HG03280 (cell line): Measurements from ENCODE around the gene KAT6B.

Experiments used
- ATAC-seq: cut with Tn5 transposase; IDR thresholded peaks from one replicate; pipeline ENCODE4 v1.9.1; 2021; ENCODE audit warnings: mild to moderate bottlenecking, moderate library complexity; ENCODE audit not compliant: unreplicated experiment

Gene KAT6B

GRCh38 chr10:74977913-74978847 lies 151.8 kb downstream of the KAT6B start:
- ATAC-seq = peak; percentile 87

GRCh38 chr10:74981831-74982633 lies 155.6 kb downstream of the KAT6B start:
- ATAC-seq = no peak

- ATAC-seq = no peak
These were observed 156.2 kb downstream of the KAT6B start for GRCh38 chr10:74982634-74982982.

- ATAC-seq = no peak
These were observed 157.0 kb downstream of the KAT6B start for GRCh38 chr10:74983383-74983782.

- no peak for ATAC-seq
These were observed 161.1 kb downstream of the KAT6B start for GRCh38 chr10:74987339-74988053.

- ATAC-seq = no peak
These were observed 161.8 kb downstream of the KAT6B start for GRCh38 chr10:74988054-74988775.

GRCh38 chr10:74988832-74989561 lies 162.6 kb downstream of the KAT6B start:
- ATAC-seq = no peak

GRCh38 chr10:74991435-74991834 lies 165.0 kb downstream of the KAT6B start:
- no peak for ATAC-seq

GRCh38 chr10:74992068-74992467 lies 165.7 kb downstream of the KAT6B start:
- ATAC-seq = no peak

GRCh38 chr10:74993649-74994048 lies 167.2 kb downstream of the KAT6B start:
- ATAC-seq = no peak

- ATAC-seq = no peak
These were observed 168.5 kb downstream of the KAT6B start for GRCh38 chr10:74994854-74995253.

GRCh38 chr10:74995806-74996205 lies 169.4 kb downstream of the KAT6B start:
- no peak for ATAC-seq

- ATAC-seq = no peak
These were observed 170.8 kb downstream of the KAT6B start for GRCh38 chr10:74997163-74997562.

GRCh38 chr10:75000748-75001321 lies 174.4 kb downstream of the KAT6B start:
- peak; percentile 79 for ATAC-seq

GRCh38 chr10:75001715-75002350 lies 175.4 kb downstream of the KAT6B start:
- ATAC-seq = no peak

GRCh38 chr10:75002351-75002725 lies 175.9 kb downstream of the KAT6B start:
- no peak for ATAC-seq

GRCh38 chr10:75002967-75003594 lies 176.7 kb downstream of the KAT6B start:
- no peak for ATAC-seq

GRCh38 chr10:75003891-75004290 lies 177.5 kb downstream of the KAT6B start:
- ATAC-seq = no peak

GRCh38 chr10:75007646-75008045 lies 181.2 kb downstream of the KAT6B start:
- ATAC-seq = no peak
